Omental fat pad (tissue), 4 donors: ENCODE measurements around the gene FAM98B. TPM values are rescaled to one million over a fixed set of nuclear protein-coding genes. Genes with fewer than 3 reads are reported as not detected.

Source experiments
- ATAC-seq: fragments of 150-250 bp; one replicate; pipeline ENCODE4 v1.9.1; 2016; ENCODE audit warnings: mild to moderate bottlenecking, moderate library complexity; ENCODE audit not compliant: low FRiP score
- DNase-seq: peaks from one replicate; pipeline ENCODE4 v3.0.0-alpha.2; 2019; ENCODE audit warnings: low spot score
- CTCF ChIP-seq, 3 donors: fragments of 450-650 bp; IDR thresholded peaks; one replicate each; pipeline ENCODE4 v1.5.1; 2016 to 2017; ENCODE audit warnings: antibody characterized with exemption in 3 of 3, mild to moderate bottlenecking in 3 of 3, moderate library complexity in 2 of 3
- total RNA-seq, 4 donors: library from RNA; depleted of rRNA; stranded (reverse); fragments of >200 nt; gene quantifications; one replicate each; pipeline ENCODE4 v1.1.0, GENCODE V29; 2016

The FAM98B gene
- total RNA-seq, 4 donors from 2014 or later: 7.6 to 18.3 (median 10.7) TPM

GRCh38 chr15:38476120-38476519, 22.2 kb downstream of the FAM98B start:
- no peak for DNase-seq
- no peak for ATAC-seq
- TF ChIP-seq CTCF (IDR thresholded peaks at IDR 0.05): no peak

- DNase-seq: no peak
- ATAC-seq: no peak
- no peak for TF ChIP-seq CTCF (IDR thresholded peaks at IDR 0.05)
Measured at GRCh38 chr15:38477637-38478036, 23.7 kb downstream of the FAM98B start.

- ATAC-seq (no peak), DNase-seq (no peak)
- no peak for TF ChIP-seq CTCF (IDR thresholded peaks at IDR 0.05)
Measured at GRCh38 chr15:38479266-38479665, 25.3 kb downstream of the FAM98B start.

- ATAC-seq (no peak), DNase-seq (no peak)
- no peak for TF ChIP-seq CTCF (IDR thresholded peaks at IDR 0.05)
Measured at GRCh38 chr15:38479756-38480155, 25.8 kb downstream of the FAM98B start.

- ATAC-seq: no peak
- TF ChIP-seq CTCF (IDR thresholded peaks at IDR 0.05): no peak
- no peak for DNase-seq
Measured at GRCh38 chr15:38481113-38481512, 27.2 kb downstream of the FAM98B start.

- ATAC-seq: no peak
- DNase-seq: no peak
- no peak for TF ChIP-seq CTCF (IDR thresholded peaks at IDR 0.05)
Measured at GRCh38 chr15:38481761-38482160, 27.8 kb downstream of the FAM98B start.

GRCh38 chr15:38482572-38482971, 28.6 kb downstream of the FAM98B start:
- no peak for TF ChIP-seq CTCF (IDR thresholded peaks at IDR 0.05)
- ATAC-seq: no peak
- no peak for DNase-seq
